SK-N-SH (cell line): ENCODE measurements around the gene BIRC7. TPM values are rescaled to one million over a fixed set of nuclear protein-coding genes. Genes with fewer than 3 reads are reported as not detected.

Source experiments
- CTCF ChIA-PET: fragments of 300-600, 350-600 bp; formaldehyde crosslinking; extraction: SDS; loops from one replicate; lab custom pipeline; 2021; lab: Yijun Ruan, JAX
- POLR2A ChIA-PET: fragments of 350-600 bp; sonication (Branson Sonifier 250); formaldehyde crosslinking; extraction: SDS; loops from one replicate; lab custom pipeline; 2020; ENCODE audit warnings: antibody characterized with exemption, inconsistent platforms; lab: Yijun Ruan, JAX
- DNase-seq: peaks from one replicate; pipeline ENCODE4 v3.0.0; 2012
- H2AFZ ChIP-seq: fragments of 200-600 bp; sonication (generic); 2 replicates; pipeline ENCODE4 v1.8.1; 2016; ENCODE audit warnings: antibody characterized with exemption, mild to moderate bottlenecking, low read depth
- H3F3A ChIP-seq: fragments of 200-600 bp; sonication (generic); replicated peaks from 2 replicates; pipeline ENCODE3; 2016; ENCODE audit warnings: antibody characterized with exemption, mild to moderate bottlenecking; ENCODE audit not compliant: insufficient read depth
- H3K27ac ChIP-seq, 2 experiments: fragments of 200-500 bp in 1 of 2; fragments of 200-600 bp in 1 of 2; sonication (Bioruptor generic) in 1 of 2; sonication (generic), shearing (Covaris generic) in 1 of 2; 2 replicates each; pipeline versions ENCODE4 v1.5.1 to v1.6.1; 2014 to 2016; ENCODE audit warnings: low read depth in 2 of 2, inconsistent platforms in 1 of 2, low read length in 1 of 2, mild to moderate bottlenecking in 1 of 2, mixed read lengths in 1 of 2
- H3K27me3 ChIP-seq: fragments of 200-600 bp; sonication (generic), shearing (Covaris generic); 2 replicates; pipeline ENCODE4 v1.6.1; 2016; ENCODE audit warnings: mixed run types; ENCODE audit not compliant: insufficient read depth
- H3K36me3 ChIP-seq, 2 experiments: fragments of 200-500 bp in 1 of 2; fragments of 200-600 bp in 1 of 2; sonication (Bioruptor generic) in 1 of 2; sonication (generic) in 1 of 2; replicated peaks in 1 of 2; 2 replicates each; pipeline versions ENCODE3 to v1.5.1; 2014 to 2016; ENCODE audit warnings: low read length in 1 of 2, mild to moderate bottlenecking in 1 of 2; ENCODE audit not compliant: insufficient read depth in 2 of 2, control insufficient read depth in 1 of 2
- H3K4me1 ChIP-seq, 2 experiments: fragments of 200-500 bp in 1 of 2; fragments of 200-600 bp in 1 of 2; sonication (Bioruptor generic) in 1 of 2; sonication (generic), shearing (Covaris generic) in 1 of 2; 2 replicates each; pipeline versions ENCODE4 v1.5.1 to v1.6.1; 2014 to 2016; ENCODE audit warnings: low read depth in 1 of 2, low read length in 1 of 2, mixed run types in 1 of 2; ENCODE audit not compliant: insufficient read depth in 2 of 2, control insufficient read depth in 1 of 2
- H3K4me2 ChIP-seq: fragments of 200-600 bp; sonication (generic), shearing (Covaris generic); 2 replicates; pipeline ENCODE4 v1.6.1; 2017; ENCODE audit warnings: mixed run types
- H3K4me3 ChIP-seq, 2 experiments: fragments of 200-500 bp in 1 of 2; fragments of 200-600 bp in 1 of 2; sonication (Bioruptor generic) in 1 of 2; sonication (generic), shearing (Covaris generic) in 1 of 2; 2 replicates each; pipeline versions ENCODE4 v1.5.1 to v1.8.1; 2014 to 2016; ENCODE audit warnings: low read depth in 2 of 2, inconsistent platforms in 1 of 2, low read length in 1 of 2, mild to moderate bottlenecking in 1 of 2, mixed read lengths in 1 of 2, moderate library complexity in 1 of 2
- H3K79me2 ChIP-seq: fragments of 200-600 bp; sonication (generic); 2 replicates; pipeline ENCODE4 v1.8.1; 2017; ENCODE audit warnings: mild to moderate bottlenecking; ENCODE audit not compliant: insufficient read depth
- H3K9ac ChIP-seq: fragments of 200-600 bp; sonication (generic); 2 replicates; pipeline ENCODE4 v1.6.1; 2017; ENCODE audit warnings: mixed run types
- H3K9me2 ChIP-seq: fragments of 200-600 bp; sonication (generic); 2 replicates; pipeline ENCODE4 v1.6.1; 2017; ENCODE audit warnings: mixed run types
- H3K9me3 ChIP-seq: fragments of 200-600 bp; sonication (generic); 2 replicates; pipeline ENCODE4 v1.6.1; 2017; ENCODE audit warnings: mixed run types, mild to moderate bottlenecking, moderate library complexity
- H4K20me1 ChIP-seq: fragments of 200-600 bp; sonication (generic); 2 replicates; pipeline ENCODE4 v1.6.1; 2017; ENCODE audit warnings: mild to moderate bottlenecking, mixed run types; ENCODE audit not compliant: insufficient read depth
- ELF1 ChIP-seq: IDR thresholded peaks from 2 replicates; pipeline ENCODE4 v1.4.0; 2012
- EZH2phosphoT487 ChIP-seq: fragments of 200-600 bp; sonication (generic); IDR thresholded peaks from 2 replicates; pipeline ENCODE4 v1.6.1; 2017; ENCODE audit warnings: low read depth, mixed run types, mild to moderate bottlenecking, antibody characterized with exemption, moderate library complexity, borderline replicate concordance
- MEF2A ChIP-seq: IDR thresholded peaks from 2 replicates; pipeline ENCODE4 v1.4.0; 2012; ENCODE audit warnings: low read depth, borderline replicate concordance
- NFIC ChIP-seq: IDR thresholded peaks from 2 replicates; pipeline ENCODE4 v1.4.0; 2012; ENCODE audit warnings: borderline replicate concordance
- NRF1 ChIP-seq: IDR thresholded peaks from 2 replicates; pipeline ENCODE4 v1.6.1; 2012; ENCODE audit warnings: low read depth, mild to moderate bottlenecking, low read length
- POLR2AphosphoS5 ChIP-seq: IDR thresholded peaks from 2 replicates; pipeline ENCODE4 v1.6.1; 2012; ENCODE audit warnings: low read depth, low read length
- RAD21 ChIP-seq: IDR thresholded peaks from 2 replicates; pipeline ENCODE4 v1.6.1; 2012; ENCODE audit warnings: mild to moderate bottlenecking, low read length
- TCF12 ChIP-seq: IDR thresholded peaks from 2 replicates; pipeline ENCODE4 v1.4.0; 2012
- TEAD4 ChIP-seq: IDR thresholded peaks from 2 replicates; pipeline ENCODE4 v1.4.0; 2012; ENCODE audit warnings: mild to moderate bottlenecking, borderline replicate concordance; ENCODE audit not compliant: insufficient read depth
- WGBS: methylation state at CpG from one replicate; pipeline ENCODE4 v1.1.6; 2017; ENCODE audit warnings: low lambda C conversion rate; 5-methylcytosine and 5-hydroxymethylcytosine counted together
- polyA plus RNA-seq, 3 experiments: library from polyadenylated mRNA; depleted of rRNA; stranded (reverse); fragments of >200 nt; gene quantifications; 2 replicates each; pipeline ENCODE4 v1.2.3, GENCODE V29; 2012
- TF ChIP-seq, protein P1 (sequence below): IDR thresholded peaks from 2 replicates; pipeline ENCODE4 v1.4.0; 2012; ENCODE audit warnings: low read depth, borderline replicate concordance
- TF ChIP-seq, protein P2 (sequence below): IDR thresholded peaks from 2 replicates; pipeline ENCODE4 v1.4.0; 2012; ENCODE audit warnings: low read depth, borderline replicate concordance
- TF ChIP-seq, protein P3 (sequence below): IDR thresholded peaks from 2 replicates; pipeline ENCODE4 v1.4.0; 2012; ENCODE audit warnings: low read depth
- TF ChIP-seq, protein P4 (sequence below): fragments of 150-350 bp; IDR thresholded peaks from 2 replicates; pipeline ENCODE4 v1.6.1; 2016; ENCODE audit warnings: mild to moderate bottlenecking, low read depth, low read length
- TF ChIP-seq, protein P5 (sequence below): fragments of 150-350 bp; IDR thresholded peaks from 2 replicates; pipeline ENCODE4 v1.6.1; 2017; ENCODE audit warnings: antibody characterized with exemption, low read length, low read depth, borderline replicate concordance

BIRC7 gene
- polyA plus RNA-seq, 1 of the 3 experiments (the other 2 are of a cell fraction) = not detected

DNA sequence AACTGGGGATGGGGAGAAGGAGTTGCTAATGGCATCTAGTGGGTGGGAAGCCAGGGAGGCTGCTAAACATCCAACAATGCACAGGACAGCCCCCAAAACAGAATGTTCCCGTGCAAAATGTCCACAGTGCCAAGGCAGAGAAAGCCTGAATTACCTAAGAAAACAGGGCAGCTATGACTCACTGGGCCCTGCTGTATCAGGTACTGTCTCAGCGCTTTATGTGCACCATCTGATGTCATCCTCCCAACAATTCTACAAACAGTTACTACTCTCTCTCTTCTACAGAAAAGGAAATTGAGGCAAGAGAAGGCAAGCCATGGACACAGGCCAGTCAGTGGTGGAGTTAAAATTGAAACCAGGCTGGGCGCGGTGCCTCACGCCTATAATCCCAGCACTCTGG is 22.9 kb upstream of the BIRC7 start:
- H3K36me3 ChIP-seq = peaks cover 50 to 58% of the 10 kb centered on the region in 2 experiments
- no peak for DNase-seq
- no peak overlapping the region for H3K9ac ChIP-seq
- peaks cover 10 to 20% of the 10 kb centered on the region in 2 experiments; a peak in 3 of 4 replicates for H3K4me1 ChIP-seq
- TF ChIP-seq ELF1 (no peak), EZH2phosphoT487 (no peak), TCF12 (no peak), RAD21 (no peak), NFIC (no peak), NRF1 (no peak), POLR2AphosphoS5 (no peak), MEF2A (no peak), TEAD4 (no peak)
- TF ChIP-seq, protein P1, sequence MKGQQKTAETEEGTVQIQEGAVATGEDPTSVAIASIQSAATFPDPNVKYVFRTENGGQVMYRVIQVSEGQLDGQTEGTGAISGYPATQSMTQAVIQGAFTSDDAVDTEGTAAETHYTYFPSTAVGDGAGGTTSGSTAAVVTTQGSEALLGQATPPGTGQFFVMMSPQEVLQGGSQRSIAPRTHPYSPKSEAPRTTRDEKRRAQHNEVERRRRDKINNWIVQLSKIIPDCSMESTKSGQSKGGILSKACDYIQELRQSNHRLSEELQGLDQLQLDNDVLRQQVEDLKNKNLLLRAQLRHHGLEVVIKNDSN = no peak
- TF ChIP-seq, protein P2, sequence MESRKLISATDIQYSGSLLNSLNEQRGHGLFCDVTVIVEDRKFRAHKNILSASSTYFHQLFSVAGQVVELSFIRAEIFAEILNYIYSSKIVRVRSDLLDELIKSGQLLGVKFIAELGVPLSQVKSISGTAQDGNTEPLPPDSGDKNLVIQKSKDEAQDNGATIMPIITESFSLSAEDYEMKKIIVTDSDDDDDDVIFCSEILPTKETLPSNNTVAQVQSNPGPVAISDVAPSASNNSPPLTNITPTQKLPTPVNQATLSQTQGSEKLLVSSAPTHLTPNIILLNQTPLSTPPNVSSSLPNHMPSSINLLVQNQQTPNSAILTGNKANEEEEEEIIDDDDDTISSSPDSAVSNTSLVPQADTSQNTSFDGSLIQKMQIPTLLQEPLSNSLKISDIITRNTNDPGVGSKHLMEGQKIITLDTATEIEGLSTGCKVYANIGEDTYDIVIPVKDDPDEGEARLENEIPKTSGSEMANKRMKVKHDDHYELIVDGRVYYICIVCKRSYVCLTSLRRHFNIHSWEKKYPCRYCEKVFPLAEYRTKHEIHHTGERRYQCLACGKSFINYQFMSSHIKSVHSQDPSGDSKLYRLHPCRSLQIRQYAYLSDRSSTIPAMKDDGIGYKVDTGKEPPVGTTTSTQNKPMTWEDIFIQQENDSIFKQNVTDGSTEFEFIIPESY = no peak
- TF ChIP-seq, protein P3, sequence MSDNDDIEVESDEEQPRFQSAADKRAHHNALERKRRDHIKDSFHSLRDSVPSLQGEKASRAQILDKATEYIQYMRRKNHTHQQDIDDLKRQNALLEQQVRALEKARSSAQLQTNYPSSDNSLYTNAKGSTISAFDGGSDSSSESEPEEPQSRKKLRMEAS = no peak
- TF ChIP-seq, protein P4, sequence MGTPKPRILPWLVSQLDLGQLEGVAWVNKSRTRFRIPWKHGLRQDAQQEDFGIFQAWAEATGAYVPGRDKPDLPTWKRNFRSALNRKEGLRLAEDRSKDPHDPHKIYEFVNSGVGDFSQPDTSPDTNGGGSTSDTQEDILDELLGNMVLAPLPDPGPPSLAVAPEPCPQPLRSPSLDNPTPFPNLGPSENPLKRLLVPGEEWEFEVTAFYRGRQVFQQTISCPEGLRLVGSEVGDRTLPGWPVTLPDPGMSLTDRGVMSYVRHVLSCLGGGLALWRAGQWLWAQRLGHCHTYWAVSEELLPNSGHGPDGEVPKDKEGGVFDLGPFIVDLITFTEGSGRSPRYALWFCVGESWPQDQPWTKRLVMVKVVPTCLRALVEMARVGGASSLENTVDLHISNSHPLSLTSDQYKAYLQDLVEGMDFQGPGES = no peak
- TF ChIP-seq, protein P5, sequence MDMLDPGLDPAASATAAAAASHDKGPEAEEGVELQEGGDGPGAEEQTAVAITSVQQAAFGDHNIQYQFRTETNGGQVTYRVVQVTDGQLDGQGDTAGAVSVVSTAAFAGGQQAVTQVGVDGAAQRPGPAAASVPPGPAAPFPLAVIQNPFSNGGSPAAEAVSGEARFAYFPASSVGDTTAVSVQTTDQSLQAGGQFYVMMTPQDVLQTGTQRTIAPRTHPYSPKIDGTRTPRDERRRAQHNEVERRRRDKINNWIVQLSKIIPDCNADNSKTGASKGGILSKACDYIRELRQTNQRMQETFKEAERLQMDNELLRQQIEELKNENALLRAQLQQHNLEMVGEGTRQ = no peak
- TF ChIP-seq, all 33 proteins: peak for 0
- Histone ChIP-seq H3K27ac (no peak overlapping the region), H3K27me3 (no peaks in the 10 kb centered on the region), H3K9me3 (no peaks in the 10 kb centered on the region), H4K20me1 (peaks cover 67% of the 10 kb centered on the region), H3K9me2 (no peaks in the 10 kb centered on the region), H3K4me3 (no peak overlapping the region), H3F3A (no peaks in the 10 kb centered on the region), H3K4me2 (no peak overlapping the region), H3K79me2 (peaks cover 76% of the 10 kb centered on the region), H2AFZ (no peak overlapping the region)
- WGBS = 81% methylated on average over 5 of the region's 5 CpGs
- ChIA-PET CTCF (interaction anchor here (1.1 to 6.8 kb wide), 2 partner anchors 11 to 169 kb away, joined by 3 to 52 read pairs; no protein-coding TSS in a partner anchor), POLR2A (no interaction called here)
